ENCODE results near the gene HIVEP3. TPM values are rescaled to one million over a fixed set of nuclear protein-coding genes. Genes with fewer than 3 reads are reported as not detected.
A peak's percentile ranks its signal among the peaks of the same experiment; 100 is the strongest.

The HIVEP3 gene
- total and polyA plus RNA-seq, 7 donors = 0.70 to 3.4 (median 2.1) TPM

DNA sequence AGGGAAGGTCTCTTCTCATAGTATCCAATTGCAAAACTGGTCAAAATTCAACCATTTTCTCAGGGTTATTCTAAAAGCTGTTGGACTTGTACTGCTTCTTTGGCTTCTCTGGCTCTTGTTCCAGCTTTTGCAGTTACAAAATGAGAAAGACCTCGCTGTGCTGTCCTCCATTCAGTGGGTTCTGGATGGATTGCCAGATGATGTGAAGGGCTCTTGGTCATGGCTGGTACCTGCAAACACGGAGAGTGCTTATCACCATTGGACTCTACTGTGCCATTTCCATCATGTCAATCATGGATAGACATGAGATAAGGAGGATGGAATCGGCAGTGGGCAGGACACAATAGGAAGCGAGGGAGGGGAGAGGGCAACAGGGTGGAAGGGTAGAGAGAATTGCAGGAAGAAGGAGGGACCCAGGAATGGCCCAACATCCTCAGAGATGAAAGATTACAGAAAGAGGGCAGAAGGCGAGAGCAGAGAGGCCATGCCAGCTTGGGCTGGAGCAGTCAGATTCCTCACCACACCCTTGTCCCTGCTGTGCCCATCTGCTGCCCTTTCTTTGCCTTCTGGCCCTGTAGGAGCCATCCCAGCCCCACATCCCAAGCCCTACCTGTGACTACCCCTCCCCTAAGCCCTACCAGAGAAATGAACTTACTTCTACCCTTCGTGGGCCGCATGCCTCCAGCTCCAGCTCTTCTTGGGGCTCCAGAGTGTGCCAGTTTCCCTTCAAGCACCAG lies 70.3 kb downstream of the HIVEP3 start:
- no peak overlapping the region for H3K27ac ChIP-seq
- no peak overlapping the region for H3K4me3 ChIP-seq
- DNase-seq = no peak
- TF ChIP-seq, protein P1, sequence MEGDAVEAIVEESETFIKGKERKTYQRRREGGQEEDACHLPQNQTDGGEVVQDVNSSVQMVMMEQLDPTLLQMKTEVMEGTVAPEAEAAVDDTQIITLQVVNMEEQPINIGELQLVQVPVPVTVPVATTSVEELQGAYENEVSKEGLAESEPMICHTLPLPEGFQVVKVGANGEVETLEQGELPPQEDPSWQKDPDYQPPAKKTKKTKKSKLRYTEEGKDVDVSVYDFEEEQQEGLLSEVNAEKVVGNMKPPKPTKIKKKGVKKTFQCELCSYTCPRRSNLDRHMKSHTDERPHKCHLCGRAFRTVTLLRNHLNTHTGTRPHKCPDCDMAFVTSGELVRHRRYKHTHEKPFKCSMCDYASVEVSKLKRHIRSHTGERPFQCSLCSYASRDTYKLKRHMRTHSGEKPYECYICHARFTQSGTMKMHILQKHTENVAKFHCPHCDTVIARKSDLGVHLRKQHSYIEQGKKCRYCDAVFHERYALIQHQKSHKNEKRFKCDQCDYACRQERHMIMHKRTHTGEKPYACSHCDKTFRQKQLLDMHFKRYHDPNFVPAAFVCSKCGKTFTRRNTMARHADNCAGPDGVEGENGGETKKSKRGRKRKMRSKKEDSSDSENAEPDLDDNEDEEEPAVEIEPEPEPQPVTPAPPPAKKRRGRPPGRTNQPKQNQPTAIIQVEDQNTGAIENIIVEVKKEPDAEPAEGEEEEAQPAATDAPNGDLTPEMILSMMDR (IDR thresholded peaks at IDR 0.05) = no peak
- no peaks in the 10 kb centered on the region for H3K9me3 ChIP-seq
- WGBS, 3 donors = 91 to 94% (median 92%) methylated on average over 7 of the region's 7 CpGs
- H3K27me3 ChIP-seq (ENCODE audit: insufficient read depth in 3 of 3, low read length in 2 of 3) = no peaks in the 10 kb centered on the region
- no peaks in the 10 kb centered on the region for H3K36me3 ChIP-seq (ENCODE audit: insufficient read depth in 1 of 2, low read depth in 1 of 2)
- intact Hi-C loops (cut with DNase I) = no loop called here
- H3K4me1 ChIP-seq = peaks cover 11% of the 10 kb centered on the region
- ATAC-seq = no peak

DNA sequence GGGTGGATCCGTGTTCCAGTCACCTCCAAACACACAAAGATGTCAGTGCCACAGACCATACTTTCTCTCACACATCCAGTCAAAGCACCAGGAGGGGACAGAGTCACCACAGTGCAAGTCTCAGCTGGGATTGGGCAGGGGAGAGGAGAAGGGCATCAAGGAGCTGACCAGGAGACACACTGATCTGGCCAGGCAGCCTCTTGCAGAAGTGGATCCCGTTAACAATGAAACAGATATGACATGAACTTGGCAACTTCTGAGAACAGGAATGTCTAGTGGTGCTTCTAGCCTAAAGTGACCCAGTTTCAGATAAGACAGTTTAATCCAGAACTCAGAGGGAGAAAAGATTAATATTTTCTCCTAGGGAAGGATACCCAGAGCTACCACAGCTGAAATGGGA lies 71.0 kb downstream of the HIVEP3 start:
- H3K27ac ChIP-seq = no peak overlapping the region
- intact Hi-C loops (cut with DNase I) = no loop called here
- no peaks in the 10 kb centered on the region for H3K9me3 ChIP-seq
- TF ChIP-seq, protein P1 (IDR thresholded peaks at IDR 0.05) = no peak
- WGBS, 3 donors = 55 to 62% (median 61%) methylated on average over 2 of the region's 2 CpGs
- no peaks in the 10 kb centered on the region for H3K36me3 ChIP-seq (ENCODE audit: insufficient read depth in 1 of 2, low read depth in 1 of 2)
- no peak overlapping the region for H3K4me3 ChIP-seq
- ATAC-seq (peak in 2 of 4 donors; percentile 35 to 37), DNase-seq (no peak)
- no peaks in the 10 kb centered on the region for H3K27me3 ChIP-seq (ENCODE audit: insufficient read depth in 3 of 3, low read length in 2 of 3)
- peaks cover 8% of the 10 kb centered on the region for H3K4me1 ChIP-seq

DNA sequence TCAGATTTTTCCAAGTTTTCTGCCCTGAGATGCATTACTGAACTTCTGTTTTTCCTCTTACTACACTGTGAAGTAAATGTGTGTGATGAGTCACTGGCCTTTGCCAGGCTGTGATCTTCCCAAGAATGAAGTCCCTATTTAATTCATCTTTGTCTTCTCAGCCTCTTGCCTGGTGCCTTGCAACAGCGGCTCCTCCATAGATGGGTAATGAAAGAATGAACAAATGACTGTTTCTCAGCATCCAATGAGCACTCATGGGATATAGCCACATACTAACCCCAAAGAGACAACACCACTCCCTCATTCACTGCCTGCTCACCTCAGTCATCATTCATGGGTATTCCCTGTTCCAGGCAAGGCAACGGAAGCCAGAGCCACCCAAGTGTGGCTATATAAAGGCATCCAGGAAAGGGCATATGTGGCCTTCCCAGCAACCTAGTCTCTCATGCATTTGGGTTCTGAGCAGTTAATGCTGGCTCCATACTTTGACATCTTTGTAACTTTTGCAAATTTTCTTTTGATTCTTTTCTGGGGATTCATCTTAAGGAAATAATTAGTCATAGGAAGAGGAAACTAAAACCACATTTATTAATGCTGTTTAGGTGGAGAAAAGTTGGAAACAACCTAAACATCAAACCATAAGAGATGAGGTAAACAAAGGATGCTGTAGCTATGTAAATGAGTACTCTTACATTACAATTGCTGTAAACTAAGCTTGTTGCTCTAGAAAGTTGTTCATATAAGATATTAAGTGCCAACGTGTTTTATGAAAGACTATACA lies 71.9 kb downstream of the HIVEP3 start:
- Histone ChIP-seq H3K27me3 (ENCODE audit: insufficient read depth in 3 of 3, low read length in 2 of 3) (no peaks in the 10 kb centered on the region), H3K4me1 (peaks cover 2% of the 10 kb centered on the region), H3K9me3 (no peaks in the 10 kb centered on the region), H3K27ac (no peak overlapping the region), H3K36me3 (ENCODE audit: insufficient read depth in 1 of 2, low read depth in 1 of 2) (no peaks in the 10 kb centered on the region), H3K4me3 (no peak overlapping the region)
- TF ChIP-seq, protein P1 (IDR thresholded peaks at IDR 0.05) = no peak
- DNase-seq (no peak), ATAC-seq (no peak)
- 82 to 95% (median 87%) methylated on average over 3 of the region's 3 CpGs for WGBS, 3 donors
- intact Hi-C loops (cut with DNase I) = no loop called here

DNA sequence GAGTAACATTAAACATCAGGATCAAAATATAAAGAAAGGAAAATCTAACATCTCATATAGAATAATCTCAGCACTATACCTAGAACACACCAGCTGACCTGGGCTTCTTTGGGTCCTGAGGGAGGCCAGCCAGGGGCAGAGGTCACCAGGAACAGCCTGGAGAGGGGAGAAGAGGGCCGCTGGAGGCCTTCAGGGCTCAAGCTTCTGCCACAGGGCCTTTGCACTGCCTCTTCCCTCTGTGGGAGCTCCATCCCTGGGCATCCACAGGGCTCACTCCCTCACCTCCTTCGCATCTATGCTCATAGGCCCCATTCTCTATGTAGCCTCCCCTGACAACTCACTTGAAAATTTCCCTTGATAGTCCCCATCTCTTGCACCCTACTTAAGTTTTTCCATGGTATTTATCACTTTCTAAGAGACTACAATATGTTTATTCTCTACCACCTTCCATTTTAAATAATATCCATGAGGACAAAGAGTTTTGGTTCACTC lies 73.9 kb downstream of the HIVEP3 start:
- Histone ChIP-seq H3K27me3 (ENCODE audit: insufficient read depth in 3 of 3, low read length in 2 of 3) (no peaks in the 10 kb centered on the region), H3K4me3 (no peak overlapping the region), H3K36me3 (ENCODE audit: insufficient read depth in 1 of 2, low read depth in 1 of 2) (no peaks in the 10 kb centered on the region), H3K27ac (no peak overlapping the region), H3K4me1 (no peaks in the 10 kb centered on the region), H3K9me3 (no peaks in the 10 kb centered on the region)
- no peak for ATAC-seq
- DNase-seq = no peak
- intact Hi-C loops (cut with DNase I) = no loop called here
- TF ChIP-seq, protein P1 (IDR thresholded peaks at IDR 0.05) = no peak
- 91 to 100% (median 94%) methylated on average over 2 of the region's 2 CpGs for WGBS, 3 donors
